Activated CD8-positive, alpha-beta memory T cell treated with anti-CD3 and anti-CD28 coated beads, Interleukin-2, amount 50 U/mL, for 1 hour (primary cell): ENCODE measurements around the gene TBC1D22A.

Experiments used
- DNase-seq: peaks from one replicate; pipeline ENCODE4 v3.0.0-alpha.2; 2020; ENCODE audit errors: extremely low read depth

TBC1D22A gene

GRCh38 chr22:46908641-46909107 is 146.2 kb downstream of the TBC1D22A start:
- DNase-seq = no peak

- no peak for DNase-seq
Measured at GRCh38 chr22:46909237-46910030, 147.0 kb downstream of the TBC1D22A start.

- DNase-seq = no peak
Measured at GRCh38 chr22:46910624-46911023, 148.2 kb downstream of the TBC1D22A start.

DNA sequence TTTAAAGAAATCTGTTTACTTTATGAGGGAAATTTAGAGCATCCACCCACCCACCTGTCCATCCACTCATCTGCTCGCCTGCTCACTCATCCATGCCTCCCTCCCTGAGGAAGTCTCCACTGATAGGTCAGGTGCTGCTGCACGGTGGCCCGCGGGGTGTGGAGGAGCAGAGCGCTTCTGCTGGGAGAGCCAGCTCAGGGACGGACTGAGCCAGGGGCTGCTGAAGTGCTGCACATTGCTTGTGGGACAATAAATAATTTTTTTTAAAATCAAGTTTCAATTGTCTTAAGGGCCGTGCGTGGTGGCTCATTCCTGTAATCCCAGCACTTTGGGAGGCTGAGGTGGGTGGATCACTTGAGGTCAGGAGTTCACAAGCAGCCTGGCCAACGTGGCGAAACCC is 148.9 kb downstream of the TBC1D22A start:
- no peak for DNase-seq

DNA sequence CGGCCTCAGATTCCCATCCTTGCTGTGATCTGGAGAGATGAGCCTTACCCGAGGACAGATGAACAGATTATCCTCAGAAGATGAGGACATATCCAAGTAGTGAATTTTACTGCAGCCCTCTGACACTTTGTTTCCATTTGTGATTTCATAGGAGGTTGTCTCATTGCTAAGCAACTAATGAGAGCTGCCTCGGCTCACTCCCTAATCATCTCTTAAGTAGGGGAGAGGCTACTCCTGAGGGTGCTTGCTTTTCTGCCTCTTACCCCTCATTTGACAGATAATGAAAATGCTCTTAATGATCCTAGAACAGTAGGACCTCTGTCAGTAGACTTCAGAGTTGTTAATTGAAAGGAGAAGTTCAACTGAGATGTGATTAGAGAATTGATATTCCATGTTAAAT is 150.9 kb downstream of the TBC1D22A start:
- no peak for DNase-seq

DNA sequence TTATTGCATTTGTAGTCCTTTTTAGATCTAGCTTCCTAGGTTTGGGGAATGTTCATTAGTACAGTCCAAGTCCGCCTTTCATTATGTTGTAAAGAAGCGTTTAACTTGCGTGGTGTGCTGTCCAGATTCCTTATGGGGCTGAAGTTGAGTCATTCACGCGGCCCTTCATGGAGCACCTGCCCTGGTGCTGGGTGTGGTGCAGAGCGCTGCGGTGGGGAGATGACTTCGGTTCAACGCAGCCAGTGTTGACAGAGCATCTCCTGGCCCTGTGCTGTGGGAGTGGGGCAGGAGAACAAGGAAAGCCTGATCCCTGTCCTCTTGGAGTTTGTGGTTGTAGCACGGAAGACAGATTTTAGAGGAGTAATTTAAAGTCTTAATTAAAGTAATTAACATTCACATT is 152.0 kb downstream of the TBC1D22A start:
- DNase-seq = no peak

DNA sequence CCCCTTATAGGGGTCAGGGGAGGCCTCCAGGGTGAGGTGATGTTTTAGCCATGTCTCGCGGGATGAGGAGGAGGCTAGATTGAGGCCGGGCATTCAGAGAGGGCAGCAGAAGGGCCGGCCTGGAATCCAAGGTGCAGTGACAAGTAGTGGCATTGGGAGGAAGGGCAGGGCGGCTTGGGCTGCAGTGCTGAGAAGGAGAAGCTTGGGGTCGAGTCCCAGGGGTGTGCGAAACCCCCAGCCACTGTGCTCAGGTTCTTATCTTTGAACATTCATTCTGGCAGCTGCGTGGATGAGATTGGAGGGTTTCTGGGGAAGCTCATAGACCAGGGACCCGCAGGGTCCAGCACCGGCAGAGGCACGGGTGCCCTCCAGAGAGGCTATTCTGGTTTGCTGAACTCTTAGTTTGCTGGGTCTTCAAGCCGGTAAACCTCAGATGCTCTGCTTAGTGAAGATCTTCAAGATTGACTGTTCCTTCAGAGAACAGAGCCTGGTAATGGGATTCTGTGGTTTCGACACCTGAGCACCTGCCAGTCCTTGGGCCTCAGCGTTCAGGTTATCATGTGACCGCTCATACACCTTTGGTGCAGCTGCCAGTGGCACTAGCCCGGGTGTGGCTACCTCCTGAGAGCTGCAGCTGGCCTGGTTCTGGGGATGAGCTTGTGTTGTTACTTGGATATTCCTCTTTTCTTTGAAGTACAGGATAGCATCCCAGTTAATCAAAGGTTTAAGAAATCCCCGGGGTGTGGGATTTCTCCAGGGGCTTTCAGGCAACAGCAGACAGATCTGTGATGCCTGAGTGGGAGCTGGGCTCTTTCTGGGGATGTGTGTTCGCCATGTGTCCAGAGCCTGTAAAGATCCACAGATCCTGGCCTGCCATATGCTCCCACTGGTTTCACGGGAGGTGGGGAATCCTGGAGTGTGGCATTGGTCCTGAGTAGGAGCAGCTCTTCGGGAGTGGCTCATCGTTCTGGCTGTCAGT is 152.8 kb downstream of the TBC1D22A start:
- DNase-seq = no peak

- DNase-seq = no peak
Measured at GRCh38 chr22:46915950-46916730, 153.7 kb downstream of the TBC1D22A start.

DNA sequence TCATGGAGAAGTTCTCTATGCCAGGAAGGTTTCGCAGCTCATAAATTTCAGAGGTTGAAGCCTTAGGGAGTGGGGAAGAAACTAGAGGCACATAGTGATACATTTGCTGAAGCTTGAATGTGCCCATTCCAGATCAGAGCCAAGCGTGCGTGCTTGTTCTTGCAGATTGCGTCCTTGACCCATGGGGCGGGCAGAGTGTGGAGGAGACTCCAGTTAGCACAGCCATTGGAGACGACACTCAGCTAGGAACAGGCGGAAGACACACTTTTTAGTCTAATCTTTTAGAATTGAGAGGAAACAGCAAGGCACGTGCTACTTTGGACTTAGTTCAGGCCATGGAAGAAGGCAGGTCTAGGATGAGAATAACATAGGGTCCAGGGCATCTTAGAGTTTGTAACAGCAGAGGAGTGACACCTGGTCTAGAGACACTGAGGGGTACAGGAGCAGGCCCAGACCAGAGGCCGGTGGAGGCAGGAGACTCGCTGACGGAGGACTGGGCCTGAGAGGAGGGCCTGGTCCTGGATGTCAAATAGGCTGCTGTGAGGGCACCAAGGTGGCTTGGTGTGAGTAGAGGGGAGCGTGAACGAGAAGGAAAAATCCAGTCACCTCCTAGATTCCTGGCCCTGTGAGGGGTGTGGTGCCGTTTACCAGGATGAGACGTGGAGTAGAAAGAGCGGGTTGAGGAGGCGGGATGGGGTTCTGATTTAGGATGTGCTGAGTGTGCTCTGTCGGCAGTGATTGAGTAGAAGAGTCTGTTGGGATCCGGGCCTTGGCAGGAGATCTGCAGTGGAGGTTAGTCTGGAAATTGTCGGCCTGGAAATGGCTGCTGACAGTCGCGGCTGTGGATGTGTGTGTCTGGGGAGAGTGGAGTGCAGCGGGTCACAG is 154.7 kb downstream of the TBC1D22A start:
- DNase-seq = no peak

DNA sequence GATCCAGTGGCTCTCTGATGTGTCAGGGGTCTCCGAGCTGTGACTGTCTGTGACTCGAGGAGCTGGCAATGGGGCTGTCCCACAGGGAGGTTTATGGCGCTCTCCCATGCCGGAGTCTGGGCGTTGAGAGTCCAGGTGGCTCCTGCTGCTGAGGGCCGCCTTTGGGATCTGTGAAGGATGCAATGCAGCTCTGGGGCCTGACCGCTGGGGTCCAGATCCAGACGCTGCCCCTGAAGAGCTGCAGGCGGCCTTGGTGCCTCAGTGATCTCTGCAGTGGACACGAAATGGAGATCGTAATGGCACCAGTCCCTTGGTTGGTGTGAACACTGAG is 155.3 kb downstream of the TBC1D22A start:
- no peak for DNase-seq

GRCh38 chr22:46918197-46918596 is 155.7 kb downstream of the TBC1D22A start:
- no peak for DNase-seq

DNA sequence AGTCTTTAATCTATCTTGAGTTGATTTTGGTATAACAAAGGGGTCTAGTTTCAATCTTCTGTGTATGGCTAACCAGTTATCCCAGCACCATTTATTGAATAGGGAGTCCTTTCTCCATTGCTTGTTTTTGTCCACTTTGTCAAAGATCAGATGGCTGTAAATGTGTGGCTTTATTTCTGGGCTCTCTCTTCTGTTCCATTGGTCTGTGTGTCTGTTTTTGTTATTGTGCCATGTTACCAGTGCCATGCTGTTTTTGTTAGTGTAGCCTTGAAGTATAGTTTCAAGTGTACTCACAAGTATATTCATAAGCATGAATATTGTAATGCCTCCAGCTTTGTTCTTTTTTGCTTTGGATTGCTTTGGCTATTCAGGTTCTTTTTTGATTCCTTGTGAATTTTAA is 159.6 kb downstream of the TBC1D22A start:
- DNase-seq = no peak

DNA sequence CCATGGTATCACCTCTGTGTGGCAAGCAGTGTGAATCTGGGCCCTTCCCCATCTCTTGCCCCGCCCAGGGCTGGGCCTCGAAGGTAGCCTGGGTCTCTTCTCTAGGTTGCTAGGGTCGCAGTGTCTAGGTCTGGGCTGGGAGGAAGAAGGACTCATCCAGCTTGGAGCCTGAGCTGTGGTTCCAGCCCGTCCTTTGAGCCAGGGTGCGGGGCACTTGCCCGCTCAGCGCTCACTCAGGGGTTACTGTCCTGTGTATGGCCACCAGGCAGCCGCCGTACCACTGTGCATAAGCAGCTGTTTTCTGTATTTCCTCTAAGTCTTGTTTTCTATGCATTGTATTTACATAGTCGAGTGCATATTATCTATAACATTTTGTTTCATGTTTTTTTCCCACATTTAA is 160.9 kb downstream of the TBC1D22A start:
- no peak for DNase-seq

DNA sequence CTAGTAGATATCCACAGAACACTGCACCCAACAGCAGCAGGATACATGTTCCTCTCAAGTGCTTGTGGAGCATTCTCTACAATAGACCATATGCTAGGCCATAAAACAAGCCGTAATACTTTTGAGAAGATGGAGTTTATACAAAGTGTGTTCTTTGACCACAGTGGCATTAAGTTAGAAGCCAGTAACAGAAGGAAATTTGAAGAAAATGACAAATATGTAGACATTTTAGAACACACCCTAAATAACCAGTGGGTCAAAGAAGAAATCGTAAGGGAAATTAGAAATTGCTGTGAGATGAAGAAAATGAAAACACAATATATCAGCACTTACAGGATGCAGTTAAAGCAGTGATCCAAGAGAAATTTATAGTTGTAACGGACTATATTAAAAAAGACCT is 163.4 kb downstream of the TBC1D22A start:
- no peak for DNase-seq

DNA sequence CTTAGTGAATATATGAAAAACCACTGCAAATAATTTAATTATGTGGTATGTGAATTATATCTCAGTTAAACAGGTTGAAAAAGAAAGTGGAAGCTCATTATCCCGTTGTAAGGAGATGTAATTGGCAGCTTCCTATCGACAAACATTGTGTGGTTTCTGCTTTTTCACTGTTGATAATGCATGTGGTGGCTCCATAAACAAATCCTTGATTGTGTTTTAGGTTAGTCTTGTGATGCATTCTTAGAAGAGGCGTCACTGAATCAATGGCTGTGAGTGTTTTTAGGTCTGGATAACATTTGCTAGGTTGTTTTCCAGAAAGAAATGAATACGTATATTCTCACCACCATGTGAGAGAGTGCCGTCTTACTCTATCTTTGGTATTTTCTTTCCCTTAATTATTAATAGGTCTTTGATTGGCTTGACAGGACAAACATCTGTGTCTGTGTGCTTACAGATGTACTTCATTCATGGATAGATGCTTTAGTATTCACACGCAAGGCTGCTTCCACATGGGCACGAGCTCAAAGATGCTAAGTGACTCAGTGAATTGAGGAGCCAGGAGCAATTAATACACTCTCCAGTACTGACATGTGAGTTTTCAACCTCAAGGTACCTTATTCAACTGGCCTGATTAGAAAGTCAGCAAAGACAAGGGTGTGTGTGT is 166.7 kb downstream of the TBC1D22A start:
- no peak for DNase-seq

- no peak for DNase-seq
Measured at GRCh38 chr22:46929710-46930204, 167.3 kb downstream of the TBC1D22A start.

DNA sequence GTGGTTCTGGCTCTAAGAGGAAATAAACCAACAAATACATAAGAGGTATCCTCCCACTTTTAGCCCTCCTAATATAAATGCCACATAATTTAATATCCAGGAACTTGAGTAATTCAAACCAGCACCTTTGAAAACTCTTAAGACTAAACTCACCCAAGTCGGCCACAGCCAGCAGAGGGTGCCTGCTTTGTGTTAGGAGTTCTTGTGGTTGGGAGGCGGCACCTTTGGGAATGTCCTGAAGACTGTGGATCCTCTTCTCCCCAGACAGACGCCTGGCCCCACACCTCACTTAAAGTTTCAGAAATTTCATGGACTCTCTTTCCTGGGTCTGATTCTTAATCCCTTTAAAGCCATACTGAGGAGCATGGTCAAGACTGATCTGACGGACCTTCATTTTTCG is 169.0 kb downstream of the TBC1D22A start:
- no peak for DNase-seq

DNA sequence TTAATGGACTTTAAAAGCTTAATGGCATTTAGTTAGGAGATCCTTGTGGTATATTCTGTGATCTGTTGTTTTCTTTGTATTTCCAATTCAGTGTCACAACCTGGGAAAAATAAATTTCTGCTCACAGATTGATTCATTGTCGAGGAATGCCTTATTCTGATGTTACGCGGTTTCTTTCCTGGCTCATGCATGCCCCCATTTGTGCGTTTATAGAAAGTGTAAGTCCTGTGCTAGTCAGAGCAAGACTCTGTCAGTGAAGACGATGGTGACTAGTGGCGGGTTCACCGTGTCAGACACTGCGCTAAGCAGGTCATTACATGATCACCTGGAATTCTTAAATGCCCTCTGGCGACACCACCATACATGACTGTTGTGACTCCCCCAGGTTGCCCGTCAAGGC is 169.4 kb downstream of the TBC1D22A start:
- no peak for DNase-seq

- DNase-seq = no peak
Measured at GRCh38 chr22:46933040-46933930, 170.8 kb downstream of the TBC1D22A start.
